Activated CD4-positive, CD25-positive, alpha-beta regulatory T cell treated with anti-CD3 and anti-CD28 coated beads, Interleukin-2, amount 50 U/mL, for 72 hours (primary cell): ENCODE measurements around the gene IGFLR1.
"Not testable (repeated sequence)": the region's sequence is repeated elsewhere in the genome, so short reads cannot be mapped to it uniquely, and the experiment has no call there.

Experiments used
- DNase-seq: peaks from one replicate; pipeline ENCODE4 v3.0.0; 2021

IGFLR1 gene

GRCh38 chr19:35739275-35740107 is 2.8 kb downstream of the IGFLR1 start:
- no peak for DNase-seq

GRCh38 chr19:35738887-35739229 is 3.4 kb downstream of the IGFLR1 start:
- DNase-seq = no peak

GRCh38 chr19:35738021-35738886 is 4.0 kb downstream of the IGFLR1 start:
- no peak for DNase-seq

- DNase-seq = no peak
Measured at GRCh38 chr19:35736913-35737886, 5.1 kb downstream of the IGFLR1 start.

GRCh38 chr19:35734889-35735288 is 7.4 kb downstream of the IGFLR1 start:
- no peak for DNase-seq

GRCh38 chr19:35734273-35734672 is 8.0 kb downstream of the IGFLR1 start:
- DNase-seq = no peak

- DNase-seq = no peak
Measured at GRCh38 chr19:35733180-35734125, 8.8 kb downstream of the IGFLR1 start.

- DNase-seq = no peak
Measured at GRCh38 chr19:35732540-35733179, 9.6 kb downstream of the IGFLR1 start.

- DNase-seq = no peak
Measured at GRCh38 chr19:35731779-35732405, 10.4 kb downstream of the IGFLR1 start.

- DNase-seq = no peak
Measured at GRCh38 chr19:35731353-35731752, 10.9 kb downstream of the IGFLR1 start.

GRCh38 chr19:35730326-35730725 is 11.9 kb downstream of the IGFLR1 start:
- DNase-seq = no peak

GRCh38 chr19:35729763-35730162 is 12.5 kb downstream of the IGFLR1 start:
- no peak for DNase-seq

- DNase-seq = no peak
Measured at GRCh38 chr19:35729021-35729420, 13.2 kb downstream of the IGFLR1 start.

GRCh38 chr19:35727956-35728706 is 14.1 kb downstream of the IGFLR1 start:
- no peak for DNase-seq

GRCh38 chr19:35727053-35727955 is 14.9 kb downstream of the IGFLR1 start:
- DNase-seq = no peak

GRCh38 chr19:35725216-35725861 is 16.9 kb downstream of the IGFLR1 start:
- no peak for DNase-seq

GRCh38 chr19:35724560-35724959 is 17.7 kb downstream of the IGFLR1 start:
- no peak for DNase-seq

GRCh38 chr19:35724132-35724531 is 18.1 kb downstream of the IGFLR1 start:
- DNase-seq = not testable (repeated sequence)
